ENCODE data around the gene SPDYC. TPM values are rescaled to one million over a fixed set of nuclear protein-coding genes. Genes with fewer than 3 reads are reported as not detected.
A peak's percentile ranks its signal among the peaks of the same experiment; 100 is the strongest.

Gene SPDYC
- total and polyA plus RNA-seq, 2 donors (not counting 1 experiment from before 2014, with no cell fraction given) = not detected

- peak within 1 kb of the TSS; percentile 100 for H3K4me2 ChIP-seq (ENCODE audit: extremely low read depth, insufficient read depth, low read length)
- H3K36me3 ChIP-seq (ENCODE audit: control insufficient read depth, insufficient read depth, low read length) = peaks cover 21% of the 10 kb centered on the region
- H3K79me2 ChIP-seq (ENCODE audit: control insufficient read depth, insufficient read depth, low read length) = peaks cover 25% of the 10 kb centered on the region
- H3K27ac ChIP-seq (ENCODE audit: insufficient read depth, low read length) = peak within 1 kb of the TSS; percentile 95
- DNase-seq (ENCODE audit: low read depth in 2 of 2) = peak; percentile 87 to 89
- H4K20me1 ChIP-seq (ENCODE audit: control insufficient read depth, extremely low read depth, insufficient read depth, low read length) = no peaks in the 10 kb centered on the region
- peak within 1 kb of the TSS; percentile 86 for H3K9ac ChIP-seq (ENCODE audit: insufficient read depth, low read length)
- H3K4me1 ChIP-seq (ENCODE audit: control insufficient read depth, extremely low read depth, insufficient read depth, low read length) = peaks cover 10% of the 10 kb centered on the region
- TF ChIP-seq CTCF (conservative IDR thresholded peaks at IDR 0.05 in 1 of 2, IDR thresholded peaks at IDR 0.05 in 1 of 2; ENCODE audit: low read depth in 1 of 2, low read length in 2 of 2) (no peak), EZH2 (IDR thresholded peaks at IDR 0.05; ENCODE audit: low read length, missing control alignments) (no peak)
- H3K9me3 ChIP-seq (ENCODE audit: control insufficient read depth, insufficient read depth, low read depth, low read length) = no peaks in the 10 kb centered on the region
- peak within 1 kb of the TSS; percentile 82 for H2AFZ ChIP-seq (ENCODE audit: low read length)
- peak within 1 kb of the TSS; percentile 78 to 95 (median 86) for H3K4me3 ChIP-seq (replicated peaks in 1 of 4; ENCODE audit: control extremely low read depth in 1 of 4, insufficient read depth in 1 of 4, low read depth in 3 of 4, low read length in 4 of 4)
- no peaks in the 10 kb centered on the region for H3K27me3 ChIP-seq (ENCODE audit: control insufficient read depth, insufficient read depth, low read length)
Measured at GRCh38 chr11:65134240-65134951, 35.6 kb upstream of the SPDYC start, which contains the start of gene SYVN1. SYVN1 (minus strand) TSS chr11:65134519; CDS start chr11:65133601, 918 bp downstream.

- no peaks in the 10 kb centered on the region for H3K9me3 ChIP-seq (ENCODE audit: control insufficient read depth, insufficient read depth, low read depth, low read length)
- H3K79me2 ChIP-seq (ENCODE audit: control insufficient read depth, insufficient read depth, low read length) = peaks cover 25% of the 10 kb centered on the region
- H3K9ac ChIP-seq (ENCODE audit: insufficient read depth, low read length) = peak overlapping the region; percentile 86
- H3K4me2 ChIP-seq (ENCODE audit: extremely low read depth, insufficient read depth, low read length) = peak overlapping the region; percentile 100
- no peaks in the 10 kb centered on the region for H4K20me1 ChIP-seq (ENCODE audit: control insufficient read depth, extremely low read depth, insufficient read depth, low read length)
- H3K36me3 ChIP-seq (ENCODE audit: control insufficient read depth, insufficient read depth, low read length) = peaks cover 18% of the 10 kb centered on the region
- H2AFZ ChIP-seq (ENCODE audit: low read length) = peak overlapping the region; percentile 82
- no peaks in the 10 kb centered on the region for H3K27me3 ChIP-seq (ENCODE audit: control insufficient read depth, insufficient read depth, low read length)
- DNase-seq (ENCODE audit: low read depth in 2 of 2) = peak; percentile 95 to 99
- peak overlapping the region; percentile 78 to 95 (median 86) for H3K4me3 ChIP-seq (replicated peaks in 1 of 4; ENCODE audit: control extremely low read depth in 1 of 4, insufficient read depth in 1 of 4, low read depth in 3 of 4, low read length in 4 of 4)
- TF ChIP-seq CTCF (conservative IDR thresholded peaks at IDR 0.05 in 1 of 2, IDR thresholded peaks at IDR 0.05 in 1 of 2; ENCODE audit: low read depth in 1 of 2, low read length in 2 of 2) = no peak
- no peak for TF ChIP-seq EZH2 (IDR thresholded peaks at IDR 0.05; ENCODE audit: low read length, missing control alignments)
- peaks cover 10% of the 10 kb centered on the region for H3K4me1 ChIP-seq (ENCODE audit: control insufficient read depth, extremely low read depth, insufficient read depth, low read length)
- peak overlapping the region; percentile 95 for H3K27ac ChIP-seq (ENCODE audit: insufficient read depth, low read length)
Measured at GRCh38 chr11:65134952-65135632, 34.9 kb upstream of the SPDYC start.

GRCh38 chr11:65135633-65136145 is 34.3 kb upstream of the SPDYC start:
- Histone ChIP-seq H3K36me3 (ENCODE audit: control insufficient read depth, insufficient read depth, low read length) (peaks cover 17% of the 10 kb centered on the region), H3K4me3 (replicated peaks in 1 of 4; ENCODE audit: control extremely low read depth in 1 of 4, insufficient read depth in 1 of 4, low read depth in 3 of 4, low read length in 4 of 4) (peak overlapping the region; percentile 78 to 95 (median 86)), H4K20me1 (ENCODE audit: control insufficient read depth, extremely low read depth, insufficient read depth, low read length) (no peaks in the 10 kb centered on the region), H3K9ac (ENCODE audit: insufficient read depth, low read length) (peak overlapping the region; percentile 51), H3K4me2 (ENCODE audit: extremely low read depth, insufficient read depth, low read length) (peak overlapping the region; percentile 100), H3K27ac (ENCODE audit: insufficient read depth, low read length) (peak overlapping the region; percentile 95), H3K27me3 (ENCODE audit: control insufficient read depth, insufficient read depth, low read length) (peaks cover 4% of the 10 kb centered on the region), H3K4me1 (ENCODE audit: control insufficient read depth, extremely low read depth, insufficient read depth, low read length) (peaks cover 10% of the 10 kb centered on the region), H3K9me3 (ENCODE audit: control insufficient read depth, insufficient read depth, low read depth, low read length) (no peaks in the 10 kb centered on the region), H3K79me2 (ENCODE audit: control insufficient read depth, insufficient read depth, low read length) (peaks cover 25% of the 10 kb centered on the region), H2AFZ (ENCODE audit: low read length) (no peak overlapping the region)
- DNase-seq (ENCODE audit: low read depth in 2 of 2) = no peak
- TF ChIP-seq EZH2 (IDR thresholded peaks at IDR 0.05; ENCODE audit: low read length, missing control alignments) (no peak), CTCF (conservative IDR thresholded peaks at IDR 0.05 in 1 of 2, IDR thresholded peaks at IDR 0.05 in 1 of 2; ENCODE audit: low read depth in 1 of 2, low read length in 2 of 2) (no peak)

Data from fibroblast of lung (primary cell).